ENCODE results near the gene ATF2.

DNA sequence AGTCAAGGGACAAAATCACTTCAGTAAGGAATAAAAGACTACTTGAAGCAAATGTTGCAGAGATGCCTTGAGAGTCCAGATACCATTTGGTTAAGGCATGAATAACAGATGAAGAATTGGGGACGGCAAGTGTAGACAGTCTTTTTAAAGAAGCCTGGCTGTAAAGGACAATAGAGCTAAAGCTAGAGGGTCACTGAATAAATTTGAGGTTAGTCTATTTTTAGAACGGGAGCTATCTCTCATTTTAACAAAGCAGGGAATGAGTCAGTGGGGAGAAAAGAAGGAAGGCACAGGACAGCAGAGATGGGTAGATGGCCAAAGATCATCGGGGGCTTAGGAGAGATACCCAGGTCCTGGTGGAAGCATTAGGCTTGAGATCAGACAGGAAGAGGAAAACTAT lies 132.2 kb downstream of the ATF2 start:
- TF ChIP-seq, protein P1, sequence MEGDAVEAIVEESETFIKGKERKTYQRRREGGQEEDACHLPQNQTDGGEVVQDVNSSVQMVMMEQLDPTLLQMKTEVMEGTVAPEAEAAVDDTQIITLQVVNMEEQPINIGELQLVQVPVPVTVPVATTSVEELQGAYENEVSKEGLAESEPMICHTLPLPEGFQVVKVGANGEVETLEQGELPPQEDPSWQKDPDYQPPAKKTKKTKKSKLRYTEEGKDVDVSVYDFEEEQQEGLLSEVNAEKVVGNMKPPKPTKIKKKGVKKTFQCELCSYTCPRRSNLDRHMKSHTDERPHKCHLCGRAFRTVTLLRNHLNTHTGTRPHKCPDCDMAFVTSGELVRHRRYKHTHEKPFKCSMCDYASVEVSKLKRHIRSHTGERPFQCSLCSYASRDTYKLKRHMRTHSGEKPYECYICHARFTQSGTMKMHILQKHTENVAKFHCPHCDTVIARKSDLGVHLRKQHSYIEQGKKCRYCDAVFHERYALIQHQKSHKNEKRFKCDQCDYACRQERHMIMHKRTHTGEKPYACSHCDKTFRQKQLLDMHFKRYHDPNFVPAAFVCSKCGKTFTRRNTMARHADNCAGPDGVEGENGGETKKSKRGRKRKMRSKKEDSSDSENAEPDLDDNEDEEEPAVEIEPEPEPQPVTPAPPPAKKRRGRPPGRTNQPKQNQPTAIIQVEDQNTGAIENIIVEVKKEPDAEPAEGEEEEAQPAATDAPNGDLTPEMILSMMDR (IDR thresholded peaks at IDR 0.05; ENCODE audit: poor library complexity), result no peak
- no peak for TF ChIP-seq EZH2 (IDR thresholded peaks at IDR 0.05; ENCODE audit: borderline replicate concordance)
